CD4-positive, alpha-beta T cell treated with Interleukin-6 for 4 hours (primary cell): Measurements from ENCODE around the gene DCANP1.

Experiments used
- DNase-seq: peaks from one replicate; pipeline ENCODE4 v3.0.0-alpha.2; 2020; ENCODE audit warnings: mixed read lengths

The DCANP1 gene

DNA sequence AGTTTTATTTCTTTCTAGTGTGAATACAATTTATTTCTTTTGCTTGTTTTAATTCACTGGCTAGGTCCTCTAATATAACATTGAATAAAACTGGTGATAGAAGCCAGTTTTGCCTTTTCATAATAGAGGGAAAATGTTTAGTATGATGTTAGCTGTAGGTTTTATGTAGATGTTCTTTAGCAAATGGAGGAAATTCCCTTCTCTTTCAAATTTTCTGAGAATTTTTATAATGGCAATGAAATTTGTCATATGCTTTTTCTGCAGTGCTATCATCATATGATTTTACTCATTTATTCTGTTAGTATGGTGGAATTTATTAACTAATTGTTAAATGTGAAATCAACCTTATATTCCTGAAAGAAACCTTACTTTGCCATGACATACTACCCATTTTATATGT, 30.1 kb downstream of the DCANP1 start:
- DNase-seq, result no peak

DNA sequence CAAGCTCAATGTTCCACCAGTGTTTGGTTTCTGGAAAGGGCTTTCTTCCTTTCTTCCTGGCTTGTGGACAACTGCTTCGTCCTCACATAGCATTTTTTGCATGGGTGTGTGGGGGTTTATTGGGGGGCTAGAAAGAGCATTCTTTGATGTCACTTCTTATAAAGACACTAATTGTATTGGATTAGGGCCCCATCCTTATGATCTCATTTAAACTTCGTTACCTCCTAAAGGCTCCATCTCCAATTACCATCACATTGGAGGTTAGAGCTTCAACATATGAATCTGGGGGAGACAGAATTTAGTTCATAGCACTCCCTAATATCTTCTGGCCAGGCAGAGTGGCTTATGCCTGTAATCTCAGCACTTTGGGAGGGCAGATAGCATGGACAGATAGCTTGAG, 42.1 kb downstream of the DCANP1 start:
- no peak for DNase-seq

DNA sequence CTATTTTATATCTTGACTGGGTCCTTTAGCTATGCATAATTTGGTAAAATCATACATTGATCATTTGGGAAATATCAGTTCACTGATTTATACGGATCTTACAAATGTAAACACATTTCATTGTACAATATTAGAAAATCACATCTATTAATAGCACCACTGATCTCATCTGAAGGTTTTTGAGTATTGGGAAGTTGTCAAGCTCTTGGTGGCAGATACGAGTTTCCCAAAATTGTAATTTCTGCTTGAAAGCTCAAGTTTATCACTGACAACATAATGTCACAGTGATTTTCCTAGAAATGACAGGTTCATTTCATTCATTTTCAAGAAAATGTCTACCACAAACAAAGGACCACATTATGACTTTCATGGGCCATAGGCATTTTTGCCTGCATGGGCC, 45.1 kb downstream of the DCANP1 start:
- no peak for DNase-seq

DNA sequence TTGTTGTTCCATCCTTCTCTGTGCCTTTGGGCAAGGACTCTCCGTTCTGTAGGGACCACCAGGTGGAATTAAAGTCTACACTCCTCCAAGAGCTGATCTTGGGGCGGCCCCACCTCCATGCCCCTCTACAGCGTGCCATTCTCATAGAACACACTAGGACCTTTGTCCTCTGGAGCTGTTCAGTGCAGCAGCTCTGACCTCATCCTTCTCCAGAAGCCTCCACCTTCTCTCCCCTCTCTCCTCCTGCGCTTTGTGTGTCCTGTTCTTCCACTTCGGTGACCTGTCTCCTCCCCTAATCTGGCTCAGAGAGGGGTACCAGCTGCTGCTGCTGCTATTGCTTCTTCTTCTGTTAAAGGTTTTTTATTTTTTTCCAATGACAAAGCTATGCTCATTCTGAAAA, 46.3 kb downstream of the DCANP1 start:
- no peak for DNase-seq

DNA sequence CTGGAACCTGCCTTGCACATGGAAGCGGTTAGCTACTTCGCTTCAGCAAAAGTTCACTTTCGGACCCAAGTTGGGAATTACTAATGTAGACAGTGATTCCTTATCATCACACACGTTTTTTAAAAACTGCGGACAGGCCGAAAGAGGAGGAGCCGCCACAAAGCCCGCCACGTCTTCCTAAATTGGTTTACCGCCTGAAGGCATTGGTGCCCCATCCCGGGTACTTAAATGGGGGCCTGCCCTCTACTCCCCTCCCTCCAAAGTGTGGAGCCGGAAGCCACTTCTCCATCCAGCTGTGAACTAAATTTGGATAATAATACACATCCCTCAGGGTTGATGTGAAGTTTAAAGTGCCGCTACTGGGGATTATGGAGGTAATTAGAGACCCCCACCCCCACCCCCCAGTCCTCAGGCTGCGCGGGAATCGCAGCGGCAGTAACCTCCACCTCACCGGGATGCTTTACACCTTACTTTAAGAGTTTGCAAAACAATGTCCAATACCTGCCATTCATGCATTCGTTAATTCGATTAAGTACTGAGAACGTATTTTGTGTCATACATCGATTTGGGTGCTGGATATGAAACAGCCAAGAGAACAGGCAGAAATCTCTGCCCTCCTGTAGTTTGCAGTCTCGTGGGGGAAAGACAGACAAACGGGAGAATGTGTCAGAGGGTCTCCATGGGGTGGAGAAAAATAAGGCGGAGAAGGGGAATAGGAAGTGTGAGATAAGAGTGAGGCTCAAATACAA, 47.2 kb downstream of the DCANP1 start:
- no peak for DNase-seq

DNA sequence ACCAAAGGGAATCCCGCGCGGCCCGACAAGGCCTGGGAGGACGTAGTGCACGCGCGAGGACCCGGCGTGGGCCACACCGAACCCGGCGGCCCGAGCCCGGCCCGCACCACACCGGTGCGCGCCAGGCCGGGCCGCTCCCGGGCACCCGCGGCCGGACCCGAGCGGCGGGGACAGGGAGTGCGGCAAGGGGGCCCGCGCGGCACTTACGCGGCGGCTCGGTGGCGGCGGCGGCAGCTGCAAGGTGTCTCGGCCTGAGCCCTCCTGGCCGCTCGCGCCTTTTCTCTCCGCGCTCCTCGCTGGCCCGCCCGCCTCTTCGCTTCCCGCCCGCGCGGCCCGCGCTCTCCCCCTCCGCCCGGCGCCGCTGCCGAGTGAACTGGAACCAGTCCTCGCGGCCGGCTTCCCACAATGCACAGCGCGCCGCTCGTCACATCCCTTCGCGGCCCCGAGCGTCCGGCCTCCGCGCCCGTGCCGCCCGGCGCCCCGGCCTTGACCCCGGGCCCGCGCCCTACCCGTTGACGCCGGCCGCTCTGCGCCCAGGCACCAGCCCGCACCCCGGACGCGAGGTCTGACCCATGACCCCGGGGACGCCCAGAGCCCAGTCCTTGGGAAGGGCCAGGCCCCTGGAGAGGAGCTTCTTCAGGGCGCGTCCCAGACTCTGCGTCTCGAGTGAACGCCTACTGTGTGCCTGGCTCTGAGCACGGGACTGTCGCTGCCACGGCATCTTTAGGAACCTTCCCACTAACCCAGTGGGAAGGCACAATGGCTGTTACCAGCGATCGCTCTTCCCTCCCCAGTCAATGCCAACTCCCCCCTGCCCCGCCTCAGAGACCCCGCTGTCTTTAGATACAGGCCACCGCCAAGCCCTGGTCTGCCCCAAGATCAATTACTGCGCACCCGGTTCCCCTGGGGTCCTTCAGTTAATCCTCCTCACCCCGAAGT, 48.0 kb downstream of the DCANP1 start, which contains the start of gene MACROH2A1:
Gene MACROH2A1, minus strand, starts transcription at position 377 of the 939 bp plus-strand sequence. CDS start 10,138 bp downstream, outside the sequence.
- DNase-seq, result peak; percentile 84

DNA sequence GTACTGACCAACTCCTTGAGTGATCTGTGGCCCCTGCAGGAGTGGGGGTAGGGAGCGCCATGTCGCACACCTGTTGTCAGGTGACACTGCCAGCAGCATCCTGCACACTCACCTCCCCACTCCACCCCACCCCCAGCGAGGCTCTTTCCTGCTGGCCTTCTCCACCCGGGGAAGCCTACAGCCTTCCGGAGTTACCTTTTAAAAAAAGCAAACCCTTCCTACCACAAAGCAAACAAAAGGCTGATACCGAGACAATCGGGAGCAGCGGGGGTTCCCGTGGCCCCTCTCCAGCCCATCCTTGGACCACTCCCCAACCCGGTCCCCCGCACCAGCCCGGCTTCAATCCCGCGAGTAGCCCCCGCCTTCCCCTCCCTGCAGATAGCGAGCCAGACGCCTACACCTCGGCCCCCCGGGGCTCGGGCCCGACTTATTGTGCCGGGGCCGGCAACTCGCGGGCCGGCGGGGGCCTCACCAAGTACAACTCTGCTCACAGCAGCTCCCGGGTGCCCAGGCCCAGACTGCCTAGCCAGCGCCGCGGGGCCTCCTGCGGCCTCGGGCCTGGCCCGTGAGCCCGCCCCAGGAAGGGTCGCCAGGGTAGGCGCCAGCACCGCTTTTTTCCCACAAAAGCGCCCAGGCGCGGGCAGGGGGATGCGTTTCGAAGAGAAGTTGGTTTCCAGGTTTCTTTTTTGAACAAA, 48.8 kb downstream of the DCANP1 start:
- peak; percentile 67 for DNase-seq

DNA sequence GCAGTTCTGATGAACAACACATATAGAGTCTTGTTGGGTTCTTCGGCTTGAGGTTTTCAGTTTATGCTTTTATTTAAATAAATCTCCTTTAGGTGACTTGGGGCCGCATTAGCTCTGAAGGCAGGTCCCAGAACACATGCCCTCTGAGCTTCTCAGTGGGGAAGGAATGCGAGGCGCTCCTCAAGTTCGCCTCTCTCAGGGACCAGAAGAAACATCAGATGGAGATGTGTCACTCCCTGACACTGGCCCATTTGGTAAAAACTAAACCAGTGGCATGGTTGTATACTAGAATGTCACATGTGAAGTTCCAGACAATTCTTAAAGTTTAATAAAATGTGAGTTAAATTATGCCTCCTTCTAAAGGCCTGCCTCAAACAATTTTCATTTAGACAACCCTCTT, 50.1 kb downstream of the DCANP1 start:
- DNase-seq, result no peak

DNA sequence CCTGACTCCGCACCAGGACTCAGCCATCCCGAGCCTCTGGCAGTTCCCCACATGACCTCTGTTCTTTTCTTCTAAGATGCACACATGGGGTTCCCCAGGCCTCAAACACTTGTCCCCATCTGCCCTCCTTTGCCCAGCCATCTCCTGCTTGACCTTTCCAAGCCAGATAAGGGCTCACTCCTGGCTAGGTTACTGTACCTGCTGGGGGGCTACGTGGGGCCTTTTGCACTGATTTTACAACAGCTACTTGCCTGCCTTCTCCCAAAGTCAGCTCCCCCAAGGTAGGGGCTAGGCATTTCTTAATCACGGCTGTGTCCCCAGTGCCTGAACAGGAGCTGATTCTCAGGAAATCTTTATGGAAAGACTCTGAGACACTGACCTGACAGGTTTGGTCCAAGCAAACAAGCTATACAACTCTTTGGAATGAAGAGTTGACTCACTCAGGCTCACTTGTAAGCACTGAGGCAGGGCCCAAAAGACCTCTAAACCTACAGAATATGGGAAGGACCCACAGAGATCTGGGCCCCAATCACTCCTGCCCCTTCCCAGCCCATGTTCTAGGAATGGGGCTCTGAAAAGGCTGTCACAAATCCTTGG, 50.6 kb downstream of the DCANP1 start:
- DNase-seq, result no peak

DNA sequence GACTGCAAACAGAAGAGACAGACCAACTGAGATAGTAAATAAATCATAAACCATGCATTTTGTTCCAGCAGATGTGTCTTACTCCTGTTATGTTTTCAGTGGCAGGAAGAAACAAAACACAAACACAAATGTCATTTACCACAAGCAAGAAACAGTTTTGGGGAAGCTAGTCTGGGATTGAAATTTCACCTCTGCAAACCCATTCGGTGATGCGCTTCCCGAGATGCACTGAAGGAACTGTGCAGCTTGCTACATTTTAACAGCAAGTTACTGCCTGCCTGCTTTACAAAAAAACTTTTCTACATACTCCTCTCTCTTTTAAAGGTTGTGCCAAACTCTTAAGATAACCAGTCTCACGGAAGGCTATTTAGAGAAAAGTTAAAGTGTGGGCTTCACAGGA, 51.3 kb downstream of the DCANP1 start:
- DNase-seq, result no peak

DNA sequence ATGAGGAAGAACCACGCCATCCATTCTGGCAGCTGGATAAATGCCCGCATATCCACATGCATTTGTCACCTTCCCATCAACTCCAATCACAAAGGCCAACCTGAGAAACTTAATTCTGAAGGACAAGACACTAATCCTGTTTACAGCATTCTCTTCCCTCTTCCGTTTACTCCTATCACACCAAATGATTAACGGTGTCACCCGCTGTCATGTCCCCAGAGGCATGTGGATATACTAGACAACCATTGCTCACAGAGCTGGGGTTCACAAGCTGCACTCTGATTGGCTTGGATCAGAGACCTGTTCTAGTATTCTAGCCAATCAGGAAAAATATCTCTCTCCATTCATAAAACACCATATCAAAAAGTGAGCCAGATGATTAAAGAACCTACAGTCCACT, 51.7 kb downstream of the DCANP1 start:
- no peak for DNase-seq
